GM19023 (cell line): ENCODE results near the gene UPP1.
"Not testable (repeated sequence)": the region's sequence is repeated elsewhere in the genome, so short reads cannot be mapped to it uniquely, and the experiment has no call there.

Source experiments
- ATAC-seq: cut with Tn5 transposase; IDR thresholded peaks from one replicate; pipeline ENCODE4 v1.9.1; 2021; ENCODE audit warnings: mild to moderate bottlenecking, moderate library complexity; ENCODE audit not compliant: unreplicated experiment

The UPP1 gene

GRCh38 chr7:48089046-48090003 is at the start of gene UPP1:
UPP1 (plus strand) TSS chr7:48089265; CDS start chr7:48094784, 5,519 bp downstream.
- peak; percentile 61 for ATAC-seq

GRCh38 chr7:48040944-48041652 is 48.0 kb upstream of the UPP1 start:
- no peak for ATAC-seq

GRCh38 chr7:48041653-48041970 is 47.5 kb upstream of the UPP1 start:
- no peak for ATAC-seq

DNA sequence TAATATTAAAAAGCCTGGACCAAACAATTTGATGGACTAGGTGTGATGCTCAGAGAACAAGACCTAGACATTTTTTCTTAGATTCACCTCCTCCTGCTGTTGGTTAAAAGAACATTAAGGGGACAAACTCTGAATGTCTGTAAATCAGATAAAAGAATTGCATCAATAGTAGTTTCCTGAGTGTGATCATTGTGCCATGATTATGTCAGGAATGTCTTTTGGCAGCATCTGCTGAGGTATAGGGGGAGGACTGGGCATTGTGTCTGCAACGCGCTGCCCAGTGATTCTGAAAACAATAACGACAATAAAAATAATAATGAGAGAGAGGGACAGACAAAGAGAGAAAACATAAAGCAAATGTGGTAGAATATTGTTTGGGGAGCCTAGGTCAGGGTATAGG is 46.8 kb upstream of the UPP1 start:
- no peak for ATAC-seq

DNA sequence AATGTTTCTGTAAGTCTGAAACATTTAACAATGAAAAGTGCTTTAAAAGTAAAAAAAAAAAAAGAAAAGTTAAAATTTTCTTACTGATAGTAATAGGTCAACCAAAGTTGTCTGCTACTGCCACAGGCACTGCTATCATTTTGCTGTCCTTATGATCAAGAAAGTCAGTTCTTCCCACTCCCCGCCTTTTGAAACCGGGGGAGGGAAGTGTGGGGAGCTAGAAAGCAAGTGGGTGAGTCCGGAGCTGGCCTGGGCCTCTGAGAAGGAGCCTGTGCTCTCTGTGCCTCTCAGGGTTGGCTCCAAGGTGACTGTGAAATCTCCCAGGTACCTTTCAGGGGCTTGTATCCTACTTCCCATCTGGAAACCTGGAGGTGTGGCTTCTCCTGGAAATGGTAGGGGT is 46.4 kb upstream of the UPP1 start:
- ATAC-seq: no peak

GRCh38 chr7:48045195-48045765 is 43.8 kb upstream of the UPP1 start:
- no peak for ATAC-seq

- ATAC-seq: no peak
Measured at GRCh38 chr7:48046458-48046857, 42.6 kb upstream of the UPP1 start.

DNA sequence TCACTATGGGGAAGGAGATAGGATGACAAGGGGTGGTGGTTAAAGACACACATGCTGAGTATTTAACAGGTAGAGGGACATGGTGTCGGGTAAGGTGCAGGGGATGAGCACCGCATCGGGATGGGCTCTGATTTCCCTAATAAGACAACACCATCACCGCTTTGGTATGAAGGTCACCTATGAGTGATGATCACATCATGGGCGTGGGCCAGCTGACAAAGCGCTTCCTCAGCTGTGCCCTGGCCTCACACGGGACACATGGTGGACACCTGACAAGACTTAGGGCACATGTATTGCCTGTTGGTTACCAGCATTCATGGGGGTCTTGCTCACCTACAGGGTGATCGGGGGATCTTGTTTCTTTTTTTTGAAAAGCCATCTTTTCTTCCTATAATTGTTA is 41.0 kb upstream of the UPP1 start:
- no peak for ATAC-seq

- no peak for ATAC-seq
Measured at GRCh38 chr7:48049850-48050249, 39.2 kb upstream of the UPP1 start.

DNA sequence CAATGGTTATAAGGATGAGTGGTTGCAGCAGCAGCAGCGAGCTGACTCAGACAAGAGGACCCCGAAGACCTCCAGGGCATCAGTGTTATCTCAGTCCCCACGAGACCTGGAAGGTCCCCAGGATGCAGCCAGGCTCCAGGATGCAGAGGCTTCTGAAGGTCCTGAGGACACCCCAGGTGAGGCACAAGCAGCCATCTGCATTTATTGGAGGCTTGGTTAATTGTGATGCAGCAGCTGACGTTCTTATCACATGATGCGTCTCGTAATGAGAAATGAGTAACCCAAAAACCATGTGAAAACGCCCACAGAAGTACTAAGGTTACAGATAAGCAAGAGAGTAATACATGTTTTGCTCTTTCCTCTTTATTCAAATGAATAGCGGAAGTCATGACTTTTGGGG is 36.3 kb upstream of the UPP1 start:
- ATAC-seq: no peak

- no peak for ATAC-seq
Measured at GRCh38 chr7:48053736-48054135, 35.3 kb upstream of the UPP1 start.

- ATAC-seq: no peak
Measured at GRCh38 chr7:48058990-48059389, 30.1 kb upstream of the UPP1 start.

DNA sequence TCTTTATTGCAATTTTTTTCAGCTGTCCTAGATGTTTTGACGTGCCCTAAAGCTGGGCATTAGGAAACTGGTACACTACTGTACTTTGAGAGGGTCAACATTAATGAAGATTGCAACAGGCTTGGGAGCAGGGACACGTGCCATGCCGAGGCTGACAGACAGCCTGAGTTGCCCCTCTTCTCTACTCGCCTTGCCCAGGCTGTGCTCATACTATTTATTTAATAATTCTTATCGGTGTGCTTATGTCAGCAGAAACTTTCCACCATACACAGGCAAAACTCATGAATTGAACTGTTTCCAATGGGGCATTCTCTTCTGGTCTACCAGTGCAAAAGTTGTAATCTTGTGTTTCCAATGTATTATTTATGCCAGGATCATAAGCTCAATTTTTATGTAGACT is 29.4 kb upstream of the UPP1 start:
- no peak for ATAC-seq

- ATAC-seq: no peak
Measured at GRCh38 chr7:48063985-48064384, 25.1 kb upstream of the UPP1 start.

- ATAC-seq: no peak
Measured at GRCh38 chr7:48067475-48067874, 21.6 kb upstream of the UPP1 start.

GRCh38 chr7:48074204-48074654 is 14.8 kb upstream of the UPP1 start:
- ATAC-seq: no peak

GRCh38 chr7:48077423-48077822 is 11.6 kb upstream of the UPP1 start:
- ATAC-seq: no peak

GRCh38 chr7:48078470-48078869 is 10.6 kb upstream of the UPP1 start:
- no peak for ATAC-seq

GRCh38 chr7:48082378-48082777 is 6.7 kb upstream of the UPP1 start:
- not testable (repeated sequence) for ATAC-seq

GRCh38 chr7:48083114-48083830 is 5.8 kb upstream of the UPP1 start:
- no peak for ATAC-seq
